Adipocyte (in vitro differentiated cells): ENCODE data around the gene PRR5.

ENCODE experiments used
- DNase-seq: peaks from one replicate; pipeline ENCODE4 v3.0.0-alpha.2; 2015; ENCODE audit warnings: low read depth
- H3K27me3 ChIP-seq: replicated peaks from 2 replicates; pipeline ENCODE4 v1.7.0; 2013; ENCODE audit warnings: mild to moderate bottlenecking, low read length, moderate library complexity; ENCODE audit not compliant: control insufficient read depth, insufficient read depth
- H3K36me3 ChIP-seq: 2 replicates; pipeline ENCODE4 v1.7.0; 2013; ENCODE audit warnings: low read length, mild to moderate bottlenecking, moderate library complexity; ENCODE audit not compliant: control insufficient read depth, insufficient read depth, severe bottlenecking
- H3K4me1 ChIP-seq: 2 replicates; pipeline ENCODE4 v1.7.0; 2013; ENCODE audit warnings: mild to moderate bottlenecking, low read length, moderate library complexity; ENCODE audit not compliant: control insufficient read depth, insufficient read depth
- H3K4me3 ChIP-seq: 2 replicates; pipeline ENCODE4 v1.7.0; 2013; ENCODE audit warnings: mild to moderate bottlenecking, low read length, moderate library complexity
- H3K9ac ChIP-seq: 2 replicates; pipeline ENCODE4 v1.7.0; 2013; ENCODE audit warnings: mild to moderate bottlenecking, low read length, moderate library complexity
- H3K9me3 ChIP-seq: 2 replicates; pipeline ENCODE4 v1.7.0; 2013; ENCODE audit warnings: mild to moderate bottlenecking, low read length, moderate library complexity; ENCODE audit not compliant: control insufficient read depth

The PRR5 gene

DNA sequence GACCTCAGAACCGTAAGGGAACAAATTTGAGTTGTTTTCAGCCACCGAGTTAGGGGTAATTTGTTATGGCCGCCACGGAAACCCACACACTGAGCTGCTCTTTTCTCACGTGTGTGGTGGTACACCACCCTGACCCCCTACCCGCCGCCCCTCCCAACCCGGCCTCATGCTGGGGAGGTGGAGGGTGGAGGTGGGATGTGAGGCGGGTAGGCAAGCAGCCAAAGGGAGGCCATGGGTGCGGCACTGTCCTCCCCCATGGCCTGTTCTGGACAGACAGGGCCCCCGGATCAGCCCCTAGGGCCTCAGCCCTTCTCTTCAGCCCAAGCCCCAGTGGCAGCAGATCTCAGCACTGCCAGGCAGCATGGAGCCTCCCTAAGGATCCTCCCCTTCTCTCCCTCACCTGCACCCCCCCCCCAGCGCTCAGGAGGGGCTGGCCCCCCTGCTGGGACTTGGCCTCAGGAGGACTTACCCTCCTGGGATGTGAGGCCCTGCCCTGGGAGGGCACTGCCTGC, 7.9 kb downstream of the PRR5 start:
- no peak overlapping the region for H3K4me3 ChIP-seq
- no peaks in the 10 kb centered on the region for H3K36me3 ChIP-seq
- H3K9me3 ChIP-seq: no peaks in the 10 kb centered on the region
- no peaks in the 10 kb centered on the region for H3K27me3 ChIP-seq
- peaks cover 3% of the 10 kb centered on the region for H3K4me1 ChIP-seq
- H3K9ac ChIP-seq: no peak overlapping the region
- no peak for DNase-seq

- Histone ChIP-seq H3K4me1 (peaks cover 3% of the 10 kb centered on the region), H3K27me3 (no peaks in the 10 kb centered on the region), H3K4me3 (no peak overlapping the region), H3K9me3 (no peaks in the 10 kb centered on the region), H3K9ac (no peak overlapping the region), H3K36me3 (peaks cover 4% of the 10 kb centered on the region)
- DNase-seq: no peak
Observed at GRCh38 chr22:44710474-44711240, 8.7 kb downstream of the PRR5 start.

DNA sequence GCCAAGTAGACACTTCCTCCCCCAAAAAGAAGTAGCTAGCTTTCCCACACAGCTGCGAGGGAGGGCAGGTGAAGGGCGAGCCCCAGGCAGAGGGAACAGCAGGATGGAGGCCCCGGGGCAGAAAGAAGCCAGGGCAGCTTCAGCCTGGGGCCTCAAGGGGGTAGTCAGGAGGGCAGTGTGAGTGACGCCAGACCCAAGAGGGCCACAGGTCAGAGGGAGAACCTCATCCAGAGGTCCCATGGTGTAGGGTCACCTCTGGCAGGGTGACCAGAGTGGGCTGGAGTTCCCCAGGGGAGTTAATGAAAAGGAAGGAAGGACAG, 9.2 kb downstream of the PRR5 start:
- Histone ChIP-seq H3K4me3 (no peak overlapping the region), H3K27me3 (no peaks in the 10 kb centered on the region), H3K9ac (no peak overlapping the region), H3K36me3 (peaks cover 4% of the 10 kb centered on the region), H3K9me3 (no peaks in the 10 kb centered on the region), H3K4me1 (peaks cover 3% of the 10 kb centered on the region)
- no peak for DNase-seq

DNA sequence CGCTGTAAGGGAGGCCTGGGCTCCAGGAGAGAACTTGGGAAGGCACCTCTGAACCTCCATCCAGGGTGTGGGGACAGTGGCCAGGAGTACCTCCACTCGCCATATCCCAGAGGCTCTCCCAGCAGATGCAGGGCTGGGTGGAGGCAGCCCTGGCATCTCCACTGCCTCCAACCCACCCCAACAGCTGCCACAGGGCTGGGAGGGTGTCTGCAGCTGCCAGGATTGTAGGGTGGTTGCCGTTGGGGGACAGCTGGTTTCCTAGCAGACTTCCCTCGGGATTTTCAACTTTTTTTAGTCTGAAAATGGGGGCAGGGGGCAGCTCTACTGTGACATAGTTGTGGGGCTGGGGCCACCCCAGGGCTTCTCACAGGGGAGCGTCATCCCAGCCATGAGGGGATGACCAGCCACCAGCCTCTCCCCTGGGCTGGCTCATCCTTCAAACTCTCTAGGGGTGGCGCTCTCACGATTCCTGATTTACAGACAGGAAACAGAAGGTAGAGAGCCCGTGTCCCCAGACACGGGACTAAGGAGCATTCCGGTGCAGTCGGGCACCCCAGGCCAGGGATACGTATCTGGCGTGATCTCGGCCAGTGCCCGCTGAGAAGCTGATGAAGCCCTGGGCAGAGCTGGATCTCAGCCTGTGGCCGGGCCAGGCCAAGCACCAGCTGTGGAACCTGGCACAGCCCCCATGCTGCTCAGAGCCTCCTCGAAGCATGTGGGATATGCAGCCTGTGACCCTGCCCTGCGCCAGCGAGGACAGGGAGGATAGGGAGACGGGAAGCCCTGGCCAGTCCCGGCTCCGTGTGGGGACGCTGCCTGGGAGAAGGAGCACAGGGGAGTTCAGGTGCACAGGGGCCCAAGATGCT, 9.9 kb downstream of the PRR5 start:
- H3K36me3 ChIP-seq: peaks cover 10% of the 10 kb centered on the region
- no peaks in the 10 kb centered on the region for H3K9me3 ChIP-seq
- H3K4me1 ChIP-seq: peaks cover 3% of the 10 kb centered on the region
- no peak for DNase-seq
- no peaks in the 10 kb centered on the region for H3K27me3 ChIP-seq
- H3K9ac ChIP-seq: no peak overlapping the region
- H3K4me3 ChIP-seq: no peak overlapping the region

DNA sequence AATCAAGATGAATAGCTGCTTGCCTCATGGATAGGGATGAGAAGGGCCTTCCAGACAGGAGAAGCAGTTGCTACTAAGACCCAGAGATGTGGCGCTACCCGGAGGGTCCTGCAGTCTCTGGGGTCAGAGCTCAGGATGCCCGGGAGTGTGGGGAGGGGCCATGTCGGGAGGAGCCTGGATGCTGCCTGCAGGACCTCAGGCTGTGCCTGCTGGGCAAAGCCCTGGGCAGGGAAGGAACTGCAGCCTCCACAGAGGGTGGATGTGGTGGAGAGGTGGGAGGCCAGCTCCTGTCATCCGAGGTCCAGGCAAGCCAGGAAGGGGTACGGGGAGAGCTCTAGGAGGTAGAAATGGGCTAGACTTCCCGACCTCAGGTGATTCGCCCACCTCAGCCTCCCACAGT, 11.0 kb downstream of the PRR5 start:
- no peaks in the 10 kb centered on the region for H3K9me3 ChIP-seq
- no peak for DNase-seq
- H3K9ac ChIP-seq: no peak overlapping the region
- H3K36me3 ChIP-seq: peaks cover 13% of the 10 kb centered on the region
- peaks cover 3% of the 10 kb centered on the region for H3K4me1 ChIP-seq
- H3K27me3 ChIP-seq: no peaks in the 10 kb centered on the region
- no peak overlapping the region for H3K4me3 ChIP-seq

DNA sequence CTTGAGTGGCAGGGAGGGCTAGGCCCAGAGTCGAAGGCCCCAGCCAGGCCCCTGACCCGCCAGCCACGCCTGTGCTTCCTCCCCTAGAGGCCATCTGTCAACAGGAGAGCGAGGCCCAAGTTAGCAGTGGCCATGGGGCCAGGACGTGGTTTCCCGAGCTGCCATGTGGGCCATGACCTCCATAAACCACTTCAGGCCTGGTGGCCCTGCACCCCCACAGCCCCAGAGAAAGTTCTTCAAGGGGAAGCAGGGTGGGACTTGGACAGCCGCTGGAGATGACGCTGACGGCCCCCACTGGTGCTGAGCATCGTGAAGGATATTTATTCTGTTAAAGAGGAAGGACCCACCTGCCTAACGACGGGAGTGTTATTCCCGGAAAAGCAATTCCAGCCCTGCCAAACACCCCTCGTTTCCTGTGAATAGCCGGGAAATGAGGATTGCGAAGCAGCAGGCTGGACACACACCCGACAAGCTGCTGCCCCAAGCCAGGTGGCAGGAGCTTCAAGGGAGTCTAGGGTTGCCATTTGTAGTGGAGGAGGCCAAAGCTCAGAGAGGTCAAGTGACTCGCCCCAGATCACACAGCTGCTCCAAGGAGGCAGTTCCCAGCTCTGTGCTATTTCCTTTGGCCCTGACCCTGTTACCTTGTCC, 12.8 kb downstream of the PRR5 start:
- Histone ChIP-seq H3K9ac (no peak overlapping the region), H3K27me3 (no peaks in the 10 kb centered on the region), H3K4me1 (peaks cover 3% of the 10 kb centered on the region), H3K36me3 (peaks cover 14% of the 10 kb centered on the region), H3K9me3 (no peaks in the 10 kb centered on the region), H3K4me3 (no peak overlapping the region)
- DNase-seq: no peak

DNA sequence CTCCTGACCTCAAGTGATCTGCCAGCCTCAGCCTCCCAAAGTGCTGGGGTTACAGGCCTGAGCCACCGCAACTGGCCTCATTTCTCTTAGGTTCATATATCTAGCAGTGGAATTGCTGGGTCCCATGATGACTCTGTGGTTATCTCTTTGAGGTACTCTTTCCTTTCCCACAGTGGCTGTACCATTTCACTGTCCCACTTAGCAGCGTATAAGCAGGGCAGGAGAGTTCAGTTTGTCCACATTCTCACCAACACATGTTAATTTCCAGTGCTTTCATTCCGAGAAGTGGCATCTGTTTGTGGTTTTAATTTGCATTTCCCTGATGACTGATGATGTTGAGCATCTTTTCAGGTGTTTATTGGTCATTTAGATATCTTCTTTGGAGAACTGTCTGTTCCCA, 16.4 kb downstream of the PRR5 start:
- DNase-seq: no peak
- Histone ChIP-seq H3K4me3 (no peak overlapping the region), H3K4me1 (no peaks in the 10 kb centered on the region), H3K9ac (no peak overlapping the region), H3K27me3 (no peaks in the 10 kb centered on the region), H3K36me3 (peaks cover 33% of the 10 kb centered on the region), H3K9me3 (no peaks in the 10 kb centered on the region)

GRCh38 chr22:44719586-44720368, 17.8 kb downstream of the PRR5 start:
- peaks cover 37% of the 10 kb centered on the region for H3K36me3 ChIP-seq
- H3K27me3 ChIP-seq: no peaks in the 10 kb centered on the region
- peak; percentile 19 for DNase-seq
- no peaks in the 10 kb centered on the region for H3K9me3 ChIP-seq
- H3K9ac ChIP-seq: no peak overlapping the region
- no peak overlapping the region for H3K4me3 ChIP-seq
- no peaks in the 10 kb centered on the region for H3K4me1 ChIP-seq

DNA sequence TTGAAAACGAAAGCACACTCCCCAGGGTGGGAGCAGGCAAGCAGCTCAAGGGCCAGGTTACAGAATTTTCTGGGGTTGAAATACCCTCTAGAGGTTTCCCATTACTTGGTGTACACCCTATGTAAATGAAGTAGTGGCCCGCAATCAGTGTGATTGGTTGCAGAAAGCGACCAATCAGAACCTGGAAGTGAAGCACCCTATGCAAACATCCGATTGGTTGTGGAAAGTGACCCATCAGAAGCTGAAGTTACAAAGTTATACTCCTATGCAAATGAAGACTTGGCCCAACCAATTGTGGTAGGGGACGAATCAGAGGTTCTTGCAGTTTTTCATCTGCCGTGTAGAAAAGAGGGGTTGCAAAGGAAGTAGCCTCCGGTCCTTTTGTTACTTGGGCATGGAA, 19.2 kb downstream of the PRR5 start:
- Histone ChIP-seq H3K27me3 (no peaks in the 10 kb centered on the region), H3K9ac (no peak overlapping the region), H3K4me1 (no peaks in the 10 kb centered on the region), H3K36me3 (peaks cover 47% of the 10 kb centered on the region), H3K4me3 (no peak overlapping the region), H3K9me3 (no peaks in the 10 kb centered on the region)
- DNase-seq: no peak

DNA sequence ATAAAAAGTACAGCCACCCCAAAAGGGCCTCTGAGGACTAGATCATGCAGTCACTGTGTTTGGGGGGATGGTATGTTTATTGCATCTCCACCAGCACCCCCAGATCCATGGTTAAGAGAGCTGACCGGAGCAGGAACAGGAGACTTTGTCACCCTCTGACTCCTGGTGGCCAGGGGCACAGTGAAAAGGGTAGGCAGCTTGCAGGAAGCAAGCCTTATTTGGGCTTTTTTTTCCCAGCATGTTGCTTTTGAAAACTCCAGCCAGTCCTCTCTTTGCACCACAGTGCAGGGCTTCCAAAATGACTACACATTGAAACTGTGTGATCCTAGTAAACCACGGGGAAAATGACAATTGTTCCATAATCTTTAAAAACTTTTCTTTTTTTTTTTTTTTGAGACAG, 20.6 kb downstream of the PRR5 start:
- H3K9me3 ChIP-seq: no peaks in the 10 kb centered on the region
- H3K4me3 ChIP-seq: no peak overlapping the region
- no peak overlapping the region for H3K9ac ChIP-seq
- no peaks in the 10 kb centered on the region for H3K4me1 ChIP-seq
- H3K27me3 ChIP-seq: no peaks in the 10 kb centered on the region
- H3K36me3 ChIP-seq: peaks cover 46% of the 10 kb centered on the region
- no peak for DNase-seq
